Esophagus muscularis mucosa (tissue), 4 donors: ENCODE data around the gene DLX3.

ENCODE experiments used
- EP300 ChIP-seq: sonication (generic); formaldehyde crosslinking; IDR thresholded peaks from one replicate; pipeline ENCODE4 v1.6.1; 2017; ENCODE audit warnings: antibody characterized with exemption
- POLR2A ChIP-seq: fragments of 450-650 bp; IDR thresholded peaks from one replicate; pipeline ENCODE4 v1.6.1; 2017; ENCODE audit warnings: antibody characterized with exemption, moderate library complexity, mild to moderate bottlenecking, low read depth
- POLR2AphosphoS5 ChIP-seq, 2 donors: sonication (generic); formaldehyde crosslinking; IDR thresholded peaks; one replicate each; pipeline ENCODE4 v1.6.1; 2017; ENCODE audit warnings: antibody characterized with exemption in 2 of 2
- TF ChIP-seq, protein P1 (sequence below), 3 experiments: fragments of 200-600 bp in 2 of 3; fragments of 450-650 bp in 1 of 3; sonication (generic) in 2 of 3; IDR thresholded peaks; one replicate each; pipeline ENCODE4 v1.5.1; 2017 to 2019; ENCODE audit warnings: antibody characterized with exemption in 3 of 3, mild to moderate bottlenecking in 2 of 3, moderate library complexity in 1 of 3

DNA sequence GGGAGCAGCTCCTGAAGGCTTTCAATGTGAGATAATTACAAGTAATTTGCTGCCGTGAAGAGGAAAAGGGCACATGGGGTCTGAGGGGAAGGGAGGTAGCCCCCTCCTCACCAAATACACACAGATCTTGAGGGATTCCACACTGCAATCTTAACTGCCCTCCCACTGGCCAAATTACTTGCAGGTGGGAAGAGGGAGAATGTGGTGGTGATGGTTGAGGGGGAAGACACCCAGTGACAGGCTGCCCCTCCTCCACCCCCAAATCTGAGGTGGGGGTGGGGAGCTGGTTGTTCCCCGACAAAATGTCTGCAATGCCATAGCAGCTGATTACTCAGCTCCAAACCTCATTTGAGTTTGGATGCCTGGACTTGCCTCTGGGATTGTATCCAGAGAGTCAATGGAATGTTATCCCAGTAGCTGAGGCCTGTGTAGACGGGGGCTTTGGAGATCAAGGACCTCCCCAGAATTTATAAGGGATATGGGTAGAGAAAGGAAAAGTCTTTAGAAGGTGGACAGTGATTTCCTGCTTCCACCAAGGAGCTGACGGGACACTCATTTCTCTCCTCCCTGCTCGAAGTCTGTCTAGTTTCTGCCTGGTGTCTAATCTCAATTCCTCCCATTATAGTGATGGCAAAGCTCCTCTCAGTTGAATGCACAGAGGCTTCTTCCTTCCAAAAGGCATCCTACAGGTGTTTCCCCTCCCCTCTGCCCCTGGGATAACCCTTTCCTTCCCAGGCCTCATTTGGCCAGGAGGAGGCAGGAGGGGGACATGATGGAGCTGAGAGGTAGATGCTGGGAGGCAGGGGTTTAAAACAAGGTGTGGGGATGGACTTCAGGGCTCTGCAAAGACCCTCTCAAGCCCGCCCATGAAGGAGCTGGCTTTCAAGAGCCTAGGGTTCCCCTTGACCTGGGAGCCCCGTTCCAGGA, 17.3 kb downstream of the DLX3 start:
- TF ChIP-seq, protein P1, sequence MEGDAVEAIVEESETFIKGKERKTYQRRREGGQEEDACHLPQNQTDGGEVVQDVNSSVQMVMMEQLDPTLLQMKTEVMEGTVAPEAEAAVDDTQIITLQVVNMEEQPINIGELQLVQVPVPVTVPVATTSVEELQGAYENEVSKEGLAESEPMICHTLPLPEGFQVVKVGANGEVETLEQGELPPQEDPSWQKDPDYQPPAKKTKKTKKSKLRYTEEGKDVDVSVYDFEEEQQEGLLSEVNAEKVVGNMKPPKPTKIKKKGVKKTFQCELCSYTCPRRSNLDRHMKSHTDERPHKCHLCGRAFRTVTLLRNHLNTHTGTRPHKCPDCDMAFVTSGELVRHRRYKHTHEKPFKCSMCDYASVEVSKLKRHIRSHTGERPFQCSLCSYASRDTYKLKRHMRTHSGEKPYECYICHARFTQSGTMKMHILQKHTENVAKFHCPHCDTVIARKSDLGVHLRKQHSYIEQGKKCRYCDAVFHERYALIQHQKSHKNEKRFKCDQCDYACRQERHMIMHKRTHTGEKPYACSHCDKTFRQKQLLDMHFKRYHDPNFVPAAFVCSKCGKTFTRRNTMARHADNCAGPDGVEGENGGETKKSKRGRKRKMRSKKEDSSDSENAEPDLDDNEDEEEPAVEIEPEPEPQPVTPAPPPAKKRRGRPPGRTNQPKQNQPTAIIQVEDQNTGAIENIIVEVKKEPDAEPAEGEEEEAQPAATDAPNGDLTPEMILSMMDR (IDR thresholded peaks at IDR 0.05), result no peak
- no peak for TF ChIP-seq POLR2A
- TF ChIP-seq POLR2AphosphoS5 (IDR thresholded peaks at IDR 0.05), result no peak
- TF ChIP-seq EP300, result no peak
